HG02870 (cell line): ENCODE measurements around the gene ATP5PO.
"Not testable (repeated sequence)": the region's sequence is repeated elsewhere in the genome, so short reads cannot be mapped to it uniquely, and the experiment has no call there.

Source experiments
- ATAC-seq: cut with Tn5 transposase; IDR thresholded peaks from one replicate; pipeline ENCODE4 v1.9.1; 2021; ENCODE audit warnings: mild to moderate bottlenecking, moderate library complexity; ENCODE audit not compliant: unreplicated experiment

Gene ATP5PO

DNA sequence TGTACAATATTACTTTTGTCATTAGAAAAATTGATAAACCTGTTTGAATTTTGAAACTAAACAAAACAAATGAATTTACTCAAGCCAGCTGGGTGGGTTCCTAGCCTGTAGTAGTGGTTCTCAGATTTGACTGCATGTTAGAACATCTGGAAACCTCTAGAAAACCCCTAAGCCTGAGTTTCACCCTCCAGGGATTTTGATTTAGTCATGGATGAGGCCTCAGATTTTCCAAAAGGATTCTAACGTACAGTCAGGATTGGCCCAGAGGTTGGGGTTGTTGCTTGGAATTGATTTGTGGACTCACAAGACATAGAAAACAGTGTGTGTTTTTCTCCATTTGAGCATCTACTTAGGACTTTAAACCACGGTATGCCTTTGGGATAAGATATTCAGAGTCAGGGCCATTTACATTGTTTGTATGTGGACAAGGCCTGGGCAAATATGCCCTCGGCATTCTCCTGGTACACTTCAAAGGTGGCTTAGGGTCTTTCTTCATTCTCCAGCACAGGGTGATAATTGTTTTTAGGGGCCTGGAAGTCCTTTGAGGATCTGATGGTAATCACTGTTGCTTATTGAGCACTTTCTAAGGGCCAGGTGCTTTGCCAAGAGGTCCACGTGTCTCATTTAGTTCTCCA is 42.6 kb downstream of the ATP5PO start:
- ATAC-seq, result no peak

DNA sequence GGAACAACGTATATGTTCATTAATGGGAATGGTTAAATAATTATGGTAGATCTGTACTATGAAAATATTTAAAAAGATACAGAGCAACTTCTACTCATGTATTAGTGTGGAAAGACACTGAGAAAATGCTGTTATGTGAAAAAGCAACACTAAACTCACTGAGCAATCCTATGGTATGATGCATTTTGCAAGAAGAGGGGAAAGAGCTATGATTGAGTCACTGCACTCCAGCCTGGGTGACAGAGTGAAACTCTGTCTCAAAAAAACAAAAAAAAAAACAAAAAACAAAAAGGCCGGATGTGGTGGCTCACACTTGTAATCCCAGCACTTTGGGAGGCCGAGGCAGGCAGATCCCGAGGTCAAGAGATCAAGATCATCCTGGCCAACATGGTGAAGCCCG is 44.4 kb downstream of the ATP5PO start:
- no peak for ATAC-seq

DNA sequence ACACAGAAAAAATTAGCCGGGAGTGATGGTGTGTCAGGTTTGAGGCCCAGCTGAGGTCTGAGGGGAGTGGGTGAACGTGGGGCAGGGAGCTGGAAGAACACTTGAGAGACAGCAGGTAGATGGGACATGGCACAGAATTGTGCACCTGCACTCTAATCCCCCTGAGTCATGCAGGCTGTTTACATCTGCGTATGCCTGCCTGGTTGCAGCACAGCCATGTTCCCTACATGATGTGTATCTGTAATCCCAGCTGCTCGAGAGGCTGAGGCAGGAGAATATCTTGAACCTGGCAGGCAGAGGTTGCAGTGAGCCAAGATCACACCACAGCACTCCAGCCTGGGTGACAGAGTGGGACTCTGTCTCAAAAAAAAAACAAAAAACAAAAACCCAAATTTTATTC is 44.8 kb downstream of the ATP5PO start:
- no peak for ATAC-seq

DNA sequence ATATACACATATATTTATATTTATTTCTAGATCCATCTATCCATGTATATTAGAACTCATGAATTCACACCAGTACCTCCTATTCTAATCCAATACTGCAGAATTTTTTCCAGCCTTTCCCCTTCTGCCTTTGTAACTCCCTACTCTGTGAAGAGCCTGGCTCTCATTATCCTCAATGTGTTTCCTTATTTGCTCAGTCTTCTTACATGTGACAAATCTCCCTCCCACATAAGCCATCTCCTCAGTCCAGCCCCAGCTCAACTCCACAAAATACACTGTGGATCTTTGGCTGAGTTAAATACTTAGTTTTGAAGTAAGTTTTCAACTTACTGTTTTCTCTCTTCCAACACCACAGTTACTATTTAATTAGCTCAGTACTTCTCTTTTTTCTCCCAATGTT is 45.7 kb downstream of the ATP5PO start:
- ATAC-seq, result no peak

DNA sequence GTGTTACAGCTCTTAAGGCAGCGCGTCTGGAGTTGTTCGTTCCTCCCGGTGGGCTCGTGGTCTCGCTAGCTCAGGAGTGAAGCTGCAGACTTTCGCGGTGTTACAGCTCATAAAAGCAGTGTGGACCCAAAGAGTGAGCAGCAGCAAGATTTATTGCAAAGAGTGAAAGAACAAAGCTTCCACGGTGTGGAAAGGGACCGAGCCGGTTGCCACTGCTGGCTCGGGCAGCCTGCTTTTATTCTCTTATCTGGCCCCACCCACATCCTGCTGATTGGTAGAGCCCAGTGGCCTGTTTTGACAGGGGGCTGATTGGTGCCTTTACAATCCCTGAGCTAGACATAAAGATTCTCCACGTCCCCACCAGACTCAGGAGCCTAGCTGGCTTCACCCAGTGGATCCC is 47.7 kb downstream of the ATP5PO start:
- ATAC-seq, result not testable (repeated sequence)

DNA sequence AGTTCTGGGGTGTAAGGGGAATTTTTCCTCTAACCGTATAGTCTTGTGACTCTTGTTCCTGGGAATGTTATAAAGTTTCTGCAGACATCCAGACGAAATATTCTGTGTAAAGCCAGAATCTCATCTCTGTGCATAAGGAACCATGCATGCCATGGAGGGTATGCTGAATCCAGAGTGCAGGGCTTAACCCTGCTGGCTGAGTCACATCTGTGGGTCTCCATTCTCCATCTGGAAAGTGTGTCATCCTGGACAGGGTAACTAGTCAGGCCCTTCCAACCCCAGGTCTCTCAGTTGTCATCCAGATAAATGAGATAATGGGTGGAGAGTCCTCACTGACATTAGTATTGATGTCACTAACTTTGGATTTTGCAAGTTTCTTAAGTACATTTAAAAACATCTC is 48.8 kb downstream of the ATP5PO start:
- ATAC-seq, result no peak

DNA sequence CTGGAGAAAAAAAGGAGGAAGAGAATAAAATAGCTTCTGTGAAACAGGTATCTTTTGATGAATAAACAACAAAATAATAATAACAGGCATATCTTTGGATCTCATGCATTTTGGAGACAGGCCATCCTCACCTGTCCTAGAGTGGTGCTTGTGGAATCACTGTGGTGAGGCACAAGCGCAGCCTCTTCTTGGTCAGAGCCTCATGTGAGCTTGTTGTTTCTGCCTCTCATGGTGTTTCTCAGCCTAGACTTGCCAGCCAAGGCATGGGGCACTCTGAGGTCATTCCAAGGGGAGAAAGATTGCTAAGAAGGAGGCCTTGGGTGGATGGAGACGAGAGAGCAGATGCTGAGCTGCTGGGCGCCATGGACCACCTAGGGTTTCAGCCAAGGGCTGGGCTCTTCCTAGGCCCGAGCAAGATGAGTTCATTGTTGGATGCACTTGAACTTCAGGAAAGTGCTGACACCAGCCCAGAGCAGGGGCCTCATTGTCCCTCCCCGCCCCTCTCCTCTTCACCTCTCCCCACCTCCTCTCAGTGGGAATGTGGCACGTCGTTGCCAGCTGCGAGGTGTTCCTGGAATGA is 49.5 kb downstream of the ATP5PO start:
- ATAC-seq, result no peak

DNA sequence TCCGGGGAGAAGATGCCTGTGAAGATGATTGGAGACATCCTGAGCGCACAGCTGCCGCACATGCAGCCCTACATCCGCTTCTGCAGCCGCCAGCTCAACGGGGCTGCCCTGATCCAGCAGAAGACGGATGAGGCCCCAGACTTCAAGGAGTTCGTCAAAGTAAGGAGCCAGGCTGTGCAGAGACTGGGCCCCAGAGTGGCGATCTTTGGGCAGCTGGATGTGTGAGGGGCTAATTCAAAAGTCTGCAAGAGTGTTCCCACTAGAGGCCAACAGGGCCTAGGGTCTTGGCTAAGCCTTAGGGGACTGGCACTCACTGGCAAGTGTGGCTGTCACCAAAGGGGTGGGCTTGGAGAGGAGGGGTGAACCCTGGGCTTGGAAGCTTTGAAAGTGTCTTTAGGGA is 50.4 kb downstream of the ATP5PO start:
- no peak for ATAC-seq

DNA sequence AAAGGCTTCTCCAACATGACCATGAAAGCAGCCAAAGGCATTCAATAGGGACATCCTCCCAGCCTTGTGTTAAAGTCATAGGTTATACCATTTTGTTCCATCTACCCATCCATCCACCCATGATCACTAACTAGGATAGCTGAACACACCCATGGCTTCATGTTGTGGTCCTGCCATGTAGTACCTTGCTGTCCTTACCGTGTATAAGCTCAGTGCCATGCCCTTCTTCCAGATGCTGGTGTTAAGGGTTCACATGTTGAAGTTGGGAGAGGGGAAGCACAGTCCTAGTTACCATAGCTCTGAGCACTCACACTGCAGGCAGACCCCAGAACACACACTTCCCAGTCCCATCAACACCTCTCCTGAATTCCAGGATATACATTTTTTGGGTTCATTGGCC is 51.5 kb downstream of the ATP5PO start:
- no peak for ATAC-seq

DNA sequence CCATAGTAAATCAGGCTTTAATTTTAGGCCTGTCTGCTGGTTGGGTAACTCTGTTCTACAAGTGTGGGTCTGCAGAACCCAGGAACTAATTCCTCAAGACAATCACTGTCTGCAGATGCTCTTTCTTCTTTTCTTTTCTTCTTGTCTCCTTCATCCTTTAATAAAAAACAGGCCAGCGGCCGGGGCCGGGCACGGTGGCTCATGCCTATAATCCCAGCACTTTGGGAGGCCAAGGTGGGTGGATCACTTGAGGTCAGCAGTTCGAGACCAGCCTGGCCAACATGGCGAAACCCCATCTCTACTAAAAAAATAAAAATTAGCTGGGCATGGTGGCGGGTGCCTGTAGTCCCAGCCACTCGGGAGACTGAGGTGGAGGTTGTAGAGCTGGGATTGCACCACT is 52.4 kb downstream of the ATP5PO start:
- not testable (repeated sequence) for ATAC-seq

DNA sequence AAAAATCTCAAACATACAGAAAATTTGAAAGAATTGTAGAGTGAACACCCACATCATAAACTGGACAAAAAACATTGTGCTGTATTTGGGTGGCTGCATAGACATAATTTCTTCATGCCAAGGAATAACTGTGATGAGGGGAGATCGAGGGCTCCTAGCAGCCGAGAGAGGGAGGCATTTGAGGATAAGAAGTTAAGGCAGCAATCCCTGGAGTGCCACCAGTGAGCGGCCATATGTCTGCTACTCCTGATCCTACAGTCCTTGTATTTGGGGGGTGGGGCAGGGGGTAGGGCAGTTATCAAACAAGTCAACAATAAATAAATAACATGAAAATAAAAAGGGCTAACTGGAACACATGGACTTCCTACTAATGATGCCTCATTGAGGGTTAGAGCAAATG is 54.5 kb downstream of the ATP5PO start:
- ATAC-seq, result no peak

DNA sequence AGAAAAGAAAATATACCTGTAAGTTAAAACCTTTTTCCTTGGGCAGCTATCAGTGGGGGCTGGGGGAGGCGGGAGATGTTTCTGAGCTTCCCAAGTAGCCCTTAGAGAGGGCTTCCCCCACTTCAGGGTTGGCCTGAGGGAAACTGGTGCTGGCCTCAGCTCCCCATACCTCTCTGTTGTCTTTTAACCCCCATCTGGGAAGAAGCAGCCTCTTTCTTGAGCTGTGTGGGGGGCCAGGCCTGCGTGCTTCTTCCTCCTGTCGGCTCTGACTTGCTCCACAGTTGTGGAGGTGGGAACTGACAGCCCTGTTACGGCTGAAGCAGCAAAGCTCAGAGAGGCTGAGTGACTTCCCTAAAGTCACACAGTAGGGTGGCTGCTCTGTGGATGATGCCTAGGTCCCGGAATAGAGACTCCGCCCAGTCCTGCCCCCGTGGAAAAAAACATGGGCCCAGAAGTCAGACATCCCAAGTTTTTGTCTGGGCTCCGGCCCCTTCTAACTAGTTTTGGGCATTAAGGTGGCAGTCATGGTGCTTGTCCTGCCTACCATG is 55.2 kb downstream of the ATP5PO start:
- ATAC-seq, result no peak

DNA sequence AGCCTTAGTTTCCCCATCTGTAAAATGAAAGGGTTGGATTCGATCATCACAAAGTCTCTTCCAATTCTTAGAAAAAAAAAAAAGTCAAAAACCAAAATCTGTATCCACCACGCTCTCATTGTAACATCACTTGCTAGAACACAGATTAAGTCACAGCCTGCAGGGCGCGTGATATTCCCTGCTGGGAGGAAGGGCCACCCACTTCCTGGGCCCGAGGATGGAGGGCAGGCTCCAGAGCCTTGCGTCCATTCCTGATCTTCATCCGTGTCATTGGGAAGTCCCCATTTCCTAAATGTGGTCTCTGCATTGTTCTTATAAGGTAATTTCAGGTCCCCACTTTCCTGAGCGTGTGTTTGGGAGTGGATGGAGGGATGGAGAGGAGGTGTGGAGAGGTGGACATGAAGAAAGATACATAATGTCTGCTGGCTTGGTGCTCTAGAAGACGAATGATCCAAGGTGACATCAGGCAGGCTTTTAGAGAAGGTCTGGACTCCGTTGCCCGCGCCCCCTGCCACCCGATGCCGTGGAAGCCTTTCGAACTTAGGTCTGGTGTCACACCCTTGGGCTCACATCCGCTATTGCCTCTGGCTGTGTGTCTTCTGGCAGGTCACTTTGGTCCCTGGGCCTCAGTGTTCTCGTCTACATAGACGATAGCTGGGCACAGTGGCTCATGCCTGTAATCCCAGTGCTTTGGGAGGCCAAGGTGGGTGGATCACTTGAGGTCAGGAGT is 56.1 kb downstream of the ATP5PO start:
- no peak for ATAC-seq

DNA sequence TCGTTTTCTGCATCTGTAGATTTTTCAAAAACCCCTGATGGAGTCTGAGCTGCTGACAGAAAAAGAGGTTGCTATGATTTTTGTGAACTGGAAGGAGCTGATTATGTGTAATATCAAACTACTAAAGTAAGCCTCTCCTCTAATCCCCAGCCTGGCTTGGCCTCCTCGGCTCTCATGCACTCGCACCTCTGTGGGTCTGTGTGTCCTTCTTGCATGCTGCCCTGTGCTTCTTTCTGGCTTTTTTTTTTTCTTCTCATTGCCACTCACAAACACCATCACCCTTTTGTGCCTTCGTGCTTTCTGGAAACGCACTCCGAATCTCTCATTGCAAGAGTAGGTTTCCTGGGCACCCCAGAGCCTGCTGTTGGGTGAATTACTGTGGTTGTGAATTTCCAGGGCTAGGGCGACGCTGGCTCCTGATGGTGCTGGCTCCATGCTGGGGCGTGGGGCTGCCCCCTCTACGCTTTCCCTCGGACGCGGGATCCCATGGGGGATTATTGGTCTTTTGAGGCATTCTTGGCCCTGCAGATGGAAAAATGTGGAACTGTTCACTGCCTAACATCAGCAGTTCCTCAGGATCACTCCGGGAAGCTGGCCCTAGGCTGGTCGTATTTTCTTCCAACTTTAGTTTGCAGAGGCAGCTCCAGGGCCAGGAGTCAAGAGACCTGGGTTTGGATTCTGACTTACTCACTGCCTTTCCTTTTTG is 56.8 kb downstream of the ATP5PO start:
- no peak for ATAC-seq

DNA sequence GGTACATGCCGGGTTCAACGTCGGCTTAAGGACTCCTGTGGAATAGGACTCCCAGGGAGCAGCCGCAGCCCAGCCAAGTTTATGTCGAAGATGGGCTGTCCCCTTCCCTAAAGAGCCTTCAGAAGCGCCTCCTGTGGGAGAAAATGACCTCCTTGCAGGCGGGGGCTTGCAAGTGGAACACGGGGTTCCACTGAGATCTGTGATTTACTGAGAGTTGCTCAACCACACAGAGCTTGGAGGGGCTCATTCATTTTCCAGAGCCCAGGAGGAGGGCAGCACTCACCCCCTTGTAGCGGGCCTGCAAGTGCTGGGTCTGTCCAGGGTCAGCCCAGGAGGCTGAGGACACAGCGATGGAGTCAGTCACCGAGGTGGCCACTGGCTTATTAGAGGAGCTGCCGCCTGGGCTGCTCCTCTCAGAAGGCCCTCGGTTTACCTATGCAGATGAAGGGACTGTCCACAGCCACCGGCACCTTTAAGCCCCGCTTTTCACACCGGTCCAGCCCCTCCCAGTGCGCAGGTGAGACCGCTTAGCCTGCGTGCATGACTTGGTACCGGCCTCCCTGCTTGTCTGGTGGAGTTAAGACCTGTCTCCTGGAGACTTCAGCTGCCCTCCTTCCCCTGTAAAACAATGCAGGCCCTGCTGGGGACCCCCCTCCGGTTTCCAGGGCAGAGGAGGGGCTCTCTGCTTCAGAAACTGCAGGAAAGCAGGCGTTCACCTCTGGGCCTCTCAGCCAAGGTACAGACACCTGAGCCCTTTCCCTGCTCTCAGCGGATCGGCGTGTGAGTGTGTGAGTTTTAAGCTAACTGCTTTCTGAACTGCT is 57.5 kb downstream of the ATP5PO start:
- ATAC-seq, result no peak

DNA sequence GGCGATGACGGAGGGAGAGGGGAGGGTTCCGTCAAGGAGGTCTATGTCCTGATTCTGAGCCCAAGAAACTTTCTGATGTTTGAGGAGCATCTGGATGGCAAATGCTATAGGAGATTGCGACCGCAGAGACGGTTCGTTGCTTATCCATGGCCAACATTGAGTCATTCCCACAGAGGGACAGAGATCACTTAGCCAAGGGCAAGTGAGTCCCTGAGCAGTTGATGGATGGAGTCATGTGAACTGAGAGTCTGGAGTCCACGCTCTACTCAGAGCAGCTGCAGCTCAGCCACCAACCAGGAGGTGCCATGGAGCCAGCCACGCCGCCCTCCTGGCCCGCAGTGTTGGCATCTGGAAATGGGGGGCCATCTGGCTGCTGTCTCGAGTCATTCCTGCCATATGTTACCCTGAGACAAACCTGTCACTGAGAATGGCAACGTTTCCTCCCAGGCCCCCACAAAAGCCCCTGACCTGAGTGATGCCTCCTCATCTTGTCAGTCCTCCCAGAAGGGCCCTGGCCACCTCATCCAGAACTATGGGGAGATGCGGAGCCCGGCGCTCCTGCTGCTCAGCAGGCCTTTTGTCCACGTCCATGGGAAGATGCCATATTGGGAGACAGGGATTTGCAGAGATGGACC is 58.6 kb downstream of the ATP5PO start:
- ATAC-seq, result no peak

DNA sequence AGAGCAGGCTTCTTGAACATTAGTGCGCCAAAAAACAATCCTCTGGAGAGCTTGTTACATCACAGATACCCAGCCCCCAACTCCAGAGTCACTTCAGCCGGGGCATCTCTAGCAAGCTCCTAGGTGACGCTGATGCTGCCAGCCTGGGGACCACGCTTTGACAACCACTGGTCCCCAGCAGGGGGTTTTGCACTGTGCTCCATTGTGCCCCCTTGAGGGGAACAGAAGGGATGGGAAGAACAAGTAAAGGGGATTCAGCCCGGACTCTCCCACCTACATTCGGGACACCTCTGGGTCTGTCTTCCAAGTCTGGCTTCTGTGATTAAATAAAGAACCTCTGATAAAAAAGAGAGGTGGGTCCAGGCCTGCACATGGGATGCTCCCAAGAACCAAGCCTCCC is 60.4 kb downstream of the ATP5PO start:
- ATAC-seq, result no peak

DNA sequence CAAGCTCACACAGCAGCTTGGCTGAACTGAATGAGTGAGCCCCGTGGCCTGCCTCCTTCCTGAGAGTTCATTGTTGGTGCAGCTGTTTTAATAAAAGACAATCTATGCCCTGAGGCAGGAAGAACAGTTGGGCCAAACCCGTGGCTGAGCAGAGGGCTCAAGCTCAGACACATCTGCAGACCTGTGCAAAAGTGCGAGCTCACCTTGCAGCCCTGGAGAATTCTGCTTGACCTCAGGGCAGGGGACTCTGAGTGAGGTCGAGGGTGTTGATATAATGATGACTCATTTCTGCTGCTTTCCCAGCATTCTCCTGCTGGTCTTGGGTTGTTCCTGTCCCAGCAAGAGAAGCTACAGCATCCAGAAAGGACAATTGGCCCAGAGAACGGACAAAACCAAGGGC is 61.0 kb downstream of the ATP5PO start:
- no peak for ATAC-seq
